GM04504 (cell line): ENCODE results near the gene CNTNAP3B.
"Not testable (repeated sequence)": the region's sequence is repeated elsewhere in the genome, so short reads cannot be mapped to it uniquely, and the experiment has no call there.

Experiments
- DNase-seq: peaks from one replicate; pipeline ENCODE4 v3.0.0-alpha.2; 2012; ENCODE audit warnings: low read depth

The CNTNAP3B gene

DNA sequence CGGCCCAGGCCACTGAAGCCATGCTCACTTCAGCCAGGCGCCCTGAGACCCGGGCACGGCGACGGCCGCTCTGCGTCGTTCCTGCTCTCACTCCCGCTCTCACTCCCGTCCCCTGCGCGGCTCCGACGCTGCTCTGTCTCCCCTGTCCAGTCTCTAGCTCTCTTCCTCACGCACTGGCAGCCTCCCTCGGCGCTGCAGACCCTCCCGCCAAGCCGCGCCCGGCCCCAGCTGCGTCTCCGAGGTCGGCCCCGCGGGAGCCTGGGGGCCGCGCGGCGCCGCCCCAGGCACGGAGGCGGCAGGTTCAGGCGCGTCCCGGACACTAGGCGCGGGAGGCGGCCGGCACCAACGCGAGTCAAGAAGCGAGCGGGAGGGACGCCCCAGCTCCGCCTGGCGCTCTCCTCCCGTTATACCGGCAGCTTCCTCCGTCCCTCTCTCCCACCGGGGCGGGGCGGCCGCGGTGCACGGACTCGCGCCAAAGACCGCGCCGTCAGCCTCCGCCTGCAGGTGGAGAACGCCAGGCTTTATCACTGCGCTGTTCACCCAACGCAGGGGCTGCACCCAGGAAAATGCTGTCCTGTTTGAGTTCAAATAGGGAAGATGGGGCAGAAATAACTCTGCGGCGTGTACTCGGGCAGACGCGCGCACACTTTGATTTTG, at the start of gene CNTNAP3B:
TSS of gene CNTNAP3B (minus strand) at position 354 of the 657 bp plus-strand sequence. CDS start at position 22, 332 bp downstream.
- DNase-seq, result not testable (repeated sequence)

DNA sequence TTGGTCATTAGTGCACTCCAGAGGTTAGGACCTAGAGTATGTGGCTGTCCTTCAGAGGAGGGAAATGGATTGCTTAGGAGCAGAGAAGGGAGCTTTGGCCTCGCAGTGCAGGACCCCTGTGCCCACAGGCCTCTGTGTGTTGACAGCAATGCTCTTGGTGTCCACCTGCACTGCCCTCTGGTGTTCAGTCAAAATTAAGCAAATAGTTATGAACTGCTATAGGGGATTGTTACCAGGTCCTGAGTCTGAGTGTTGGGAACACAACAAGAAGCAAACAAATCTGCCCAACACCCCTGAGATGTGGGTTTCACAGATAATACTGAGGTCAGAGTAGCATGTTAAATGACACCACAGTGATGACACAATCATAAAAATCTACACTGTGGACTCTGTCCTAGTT, 31.1 kb upstream of the CNTNAP3B start:
- DNase-seq, result not testable (repeated sequence)

DNA sequence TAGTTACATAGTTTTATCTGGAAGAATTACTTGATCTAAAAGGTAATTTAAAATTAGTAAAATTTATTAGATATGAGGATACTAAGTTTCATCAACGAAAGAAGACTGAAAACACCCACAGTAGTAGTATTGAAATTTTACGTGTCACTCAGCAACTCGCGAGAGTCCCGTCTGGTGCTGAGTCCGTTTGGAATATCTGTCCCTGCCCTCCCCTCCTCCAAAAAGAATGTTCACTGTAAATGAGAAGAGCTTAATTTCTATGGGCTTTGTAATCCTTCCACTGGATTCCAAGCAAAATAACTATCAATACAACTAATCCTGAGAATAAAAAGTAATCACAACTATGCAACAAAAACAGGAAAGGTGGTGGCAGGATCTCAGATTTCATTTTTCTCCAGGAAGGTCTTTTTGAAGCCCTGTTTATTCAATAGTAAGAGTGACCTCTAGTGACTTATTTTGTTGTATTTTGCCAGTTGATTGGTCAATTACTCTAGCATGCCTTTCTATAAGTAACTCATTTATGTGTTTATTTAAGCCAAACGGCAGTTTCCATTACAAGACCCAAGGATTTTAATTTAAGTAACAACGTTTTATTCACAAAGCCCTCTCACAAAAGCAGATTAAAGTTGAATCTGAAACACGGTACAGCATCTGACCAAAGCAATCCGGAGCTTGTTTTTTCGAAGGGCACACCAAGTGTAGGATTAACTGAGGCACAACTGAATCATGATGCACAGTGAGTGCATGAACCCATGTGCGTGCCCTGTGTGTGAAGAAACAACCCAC, 2.0 kb downstream of the CNTNAP3B start:
- not testable (repeated sequence) for DNase-seq

DNA sequence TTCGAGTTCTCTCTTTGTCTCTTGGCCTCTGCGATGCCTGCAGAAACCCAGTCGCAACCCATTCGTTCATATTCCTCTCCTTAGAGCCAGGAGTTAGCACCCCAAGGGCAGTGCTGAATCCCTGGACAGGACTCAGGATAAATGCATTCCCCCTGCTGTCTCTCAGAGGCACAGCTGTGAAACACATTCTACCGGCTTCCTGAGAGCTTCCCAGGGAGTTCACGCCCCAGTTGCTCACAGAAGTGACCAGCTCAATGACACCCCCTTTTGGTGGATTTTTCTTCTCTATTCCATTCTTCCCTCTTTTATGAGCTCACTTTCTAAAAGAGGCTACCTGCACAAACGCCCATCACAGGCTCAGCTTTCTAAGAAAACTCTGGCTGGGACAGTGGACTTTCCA, 8.2 kb downstream of the CNTNAP3B start:
- DNase-seq, result not testable (repeated sequence)

DNA sequence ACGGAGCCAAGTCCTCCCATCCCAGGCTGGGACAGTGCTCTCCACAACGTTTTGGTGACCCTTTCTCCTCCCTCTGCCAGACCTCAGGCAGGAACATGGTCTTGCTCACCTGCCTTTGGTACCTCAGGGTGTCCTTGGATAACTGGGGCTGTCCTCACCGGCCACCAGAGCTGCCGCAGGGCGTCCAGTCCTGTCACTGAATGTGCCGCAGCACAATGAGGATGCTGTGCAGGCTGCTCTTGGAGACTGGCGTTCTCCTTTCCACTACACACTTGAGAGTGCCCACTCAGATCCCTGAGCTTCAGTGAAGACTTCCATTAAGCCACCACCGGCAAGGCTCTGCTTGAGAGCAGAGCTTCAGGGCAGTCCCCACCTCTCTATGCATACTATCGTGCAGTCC, 33.3 kb downstream of the CNTNAP3B start:
- not testable (repeated sequence) for DNase-seq

DNA sequence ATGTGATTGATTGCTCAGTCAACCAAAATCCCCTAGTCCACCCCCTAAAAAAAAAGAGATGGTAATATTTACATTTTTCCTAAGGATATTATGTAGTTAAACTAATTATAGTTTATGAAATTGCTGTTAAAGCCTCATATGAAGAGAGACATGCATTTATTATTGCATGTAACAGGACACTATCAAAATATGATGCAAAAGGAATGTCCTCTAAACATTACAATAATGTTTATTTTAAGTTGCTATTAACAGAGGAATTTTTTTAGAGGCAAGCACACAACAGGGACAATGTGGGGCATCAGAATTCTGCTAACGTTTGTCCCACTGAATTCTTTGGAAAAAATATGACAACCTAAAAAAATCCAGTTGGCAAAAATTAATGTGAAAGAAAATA, 44.7 kb downstream of the CNTNAP3B start:
- DNase-seq, result not testable (repeated sequence)

DNA sequence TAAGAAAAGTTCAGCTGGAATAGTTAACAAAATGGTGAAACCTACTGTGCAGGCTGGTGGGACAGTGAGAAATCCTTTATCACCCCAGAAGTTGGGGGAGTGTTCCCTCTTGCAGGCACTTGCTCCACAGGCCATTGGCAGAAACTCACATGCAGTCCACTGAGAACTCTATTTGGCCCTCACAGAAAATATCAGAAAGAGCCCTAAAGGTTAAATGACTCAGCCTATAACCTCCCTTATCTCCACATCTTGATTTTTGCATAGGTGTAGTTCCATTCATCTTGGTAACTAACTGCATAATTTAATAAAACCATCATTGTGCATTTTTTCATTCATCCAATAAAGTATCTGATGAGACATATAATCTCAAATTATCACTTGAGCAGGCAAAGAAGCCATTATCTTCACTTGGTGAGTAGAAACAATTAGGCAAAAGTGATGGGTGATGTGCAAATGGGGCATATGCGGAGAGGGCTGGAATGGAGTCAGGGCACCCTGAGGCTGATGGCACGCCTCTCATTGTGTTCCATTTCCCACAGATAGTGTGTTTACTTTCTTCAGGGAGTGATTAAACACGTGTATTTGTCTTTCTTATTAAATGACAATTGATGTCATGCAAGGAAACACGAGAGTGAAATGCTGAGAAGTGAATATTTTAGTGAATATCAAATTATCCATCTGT, 45.2 kb downstream of the CNTNAP3B start:
- DNase-seq, result not testable (repeated sequence)

DNA sequence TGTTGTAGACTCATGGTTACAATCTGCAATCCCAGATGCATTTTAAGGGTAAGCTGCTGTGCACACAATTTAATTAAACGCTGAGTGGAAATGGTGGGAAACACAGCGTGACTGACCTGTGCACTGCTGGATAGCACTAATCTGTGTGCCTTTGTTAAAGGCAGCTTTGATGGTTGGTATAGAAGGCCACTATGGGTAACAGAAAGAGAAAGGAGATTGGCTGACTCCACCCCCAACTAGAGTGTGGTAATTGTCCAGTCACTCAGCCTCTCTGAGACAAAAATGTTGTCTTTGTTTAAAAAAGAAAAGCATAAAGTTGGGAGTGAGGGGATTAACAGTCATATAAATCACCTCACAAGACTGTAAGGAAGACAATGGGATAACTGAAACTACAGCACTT, 48.9 kb downstream of the CNTNAP3B start:
- DNase-seq, result not testable (repeated sequence)

DNA sequence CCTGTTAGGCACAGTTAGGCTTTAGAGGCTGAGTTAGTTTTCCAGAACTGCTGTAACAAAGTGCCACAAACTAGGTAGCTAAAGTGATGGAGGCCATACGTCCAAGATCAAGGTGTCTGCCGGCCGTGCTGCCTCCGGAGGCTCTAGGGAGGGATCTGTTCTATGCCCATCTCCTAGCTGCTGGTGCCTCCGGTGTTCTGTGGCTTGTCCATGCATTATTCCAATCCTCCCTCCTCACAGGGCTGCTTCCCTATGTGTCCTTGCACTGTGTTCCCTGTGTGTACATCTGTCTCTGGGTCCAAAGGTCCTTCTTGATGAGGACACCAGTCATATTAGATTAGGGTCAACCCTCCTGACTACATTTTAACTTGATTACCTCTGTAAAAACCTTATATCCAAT, 54.4 kb downstream of the CNTNAP3B start:
- not testable (repeated sequence) for DNase-seq

DNA sequence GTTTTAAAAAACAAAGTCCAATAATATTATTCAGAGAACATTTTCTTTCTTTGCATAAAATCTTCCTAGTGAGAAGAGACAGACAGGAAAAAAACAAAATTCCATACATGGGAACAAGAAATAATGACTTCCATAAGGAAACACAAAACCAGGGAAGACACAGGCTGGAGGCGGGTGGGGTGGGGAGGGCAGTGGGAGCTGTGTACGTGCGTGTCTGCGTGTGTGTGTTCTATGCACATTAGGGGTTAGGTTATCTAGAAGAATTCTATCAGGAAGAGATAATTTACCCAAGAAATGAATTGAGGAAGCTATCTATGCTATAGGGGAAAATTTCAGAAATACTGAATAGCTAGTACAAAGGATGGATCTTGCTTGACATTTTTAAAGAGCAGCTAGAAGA, 58.2 kb downstream of the CNTNAP3B start:
- not testable (repeated sequence) for DNase-seq

DNA sequence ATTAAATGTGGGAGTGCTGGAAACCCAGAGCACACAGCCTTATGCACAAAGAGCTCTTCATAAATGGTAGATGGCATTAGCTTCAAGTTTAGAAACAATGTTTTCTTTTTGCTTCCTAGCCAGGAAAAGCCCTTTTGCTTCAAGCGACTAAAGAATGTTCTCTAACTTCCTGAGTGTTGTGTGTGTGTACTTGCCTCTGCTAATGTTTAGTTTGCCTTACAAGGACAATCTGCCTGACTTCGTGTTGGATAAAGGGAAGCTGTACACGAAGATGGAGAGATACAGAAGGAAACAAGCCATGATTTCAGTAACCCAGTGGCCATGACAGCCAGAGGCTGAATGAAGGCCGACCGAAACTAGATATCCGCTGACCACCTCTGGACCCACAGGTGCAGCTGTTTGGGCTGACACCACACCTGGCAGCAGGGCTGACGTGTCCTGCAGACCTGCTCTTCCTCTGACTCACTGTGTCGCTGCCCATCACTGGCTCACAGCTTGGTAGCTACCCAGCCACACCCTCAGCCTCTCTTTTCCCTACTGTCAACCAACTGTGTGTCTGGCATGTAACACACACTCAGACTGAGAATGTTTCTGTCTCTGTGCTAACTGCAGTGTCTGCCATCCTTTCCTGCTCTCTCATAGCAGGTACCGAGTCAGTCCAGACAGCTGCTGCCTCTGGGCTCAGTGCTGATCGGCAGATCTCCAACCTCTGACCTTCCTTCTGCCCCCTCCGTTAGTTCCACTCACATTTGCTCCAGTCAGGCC, 59.0 kb downstream of the CNTNAP3B start:
- not testable (repeated sequence) for DNase-seq

DNA sequence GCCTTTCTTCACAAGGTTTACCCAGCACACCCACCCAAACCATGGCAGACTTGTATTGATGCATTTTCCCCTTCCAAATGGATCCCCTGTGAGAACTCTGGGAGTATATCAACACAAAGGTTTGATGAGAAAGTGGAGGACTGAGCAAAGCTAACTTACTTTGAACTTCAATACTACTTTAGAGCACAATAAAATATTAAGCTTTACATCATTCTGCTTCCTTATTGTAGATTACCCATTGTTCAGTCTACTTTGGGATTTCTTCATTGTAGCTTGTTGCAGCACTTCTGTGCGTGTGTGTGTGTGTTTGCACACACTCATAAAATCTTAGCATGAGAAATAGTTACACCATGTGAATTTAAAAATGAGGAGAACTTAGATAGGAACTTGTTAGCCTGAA, 75.4 kb downstream of the CNTNAP3B start:
- DNase-seq, result not testable (repeated sequence)

DNA sequence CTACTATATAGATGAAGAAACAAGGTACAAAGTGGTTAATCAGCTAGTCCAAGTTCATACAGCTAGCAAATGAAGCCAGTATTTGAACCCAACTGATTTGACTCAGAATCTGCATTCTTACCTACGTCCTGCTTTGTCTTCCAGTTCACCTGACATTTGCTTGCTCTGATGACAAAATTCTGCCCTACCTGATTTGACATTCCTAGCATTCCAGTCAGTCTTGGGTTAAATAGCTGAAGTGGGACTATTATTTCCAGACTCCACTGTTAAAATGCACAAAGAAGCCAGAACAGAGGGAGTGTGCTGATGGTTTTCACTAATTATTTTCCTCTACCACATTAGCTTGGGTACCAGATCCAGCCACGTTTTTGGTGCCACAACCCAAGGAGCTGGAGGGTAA, 78.5 kb downstream of the CNTNAP3B start:
- DNase-seq, result not testable (repeated sequence)

DNA sequence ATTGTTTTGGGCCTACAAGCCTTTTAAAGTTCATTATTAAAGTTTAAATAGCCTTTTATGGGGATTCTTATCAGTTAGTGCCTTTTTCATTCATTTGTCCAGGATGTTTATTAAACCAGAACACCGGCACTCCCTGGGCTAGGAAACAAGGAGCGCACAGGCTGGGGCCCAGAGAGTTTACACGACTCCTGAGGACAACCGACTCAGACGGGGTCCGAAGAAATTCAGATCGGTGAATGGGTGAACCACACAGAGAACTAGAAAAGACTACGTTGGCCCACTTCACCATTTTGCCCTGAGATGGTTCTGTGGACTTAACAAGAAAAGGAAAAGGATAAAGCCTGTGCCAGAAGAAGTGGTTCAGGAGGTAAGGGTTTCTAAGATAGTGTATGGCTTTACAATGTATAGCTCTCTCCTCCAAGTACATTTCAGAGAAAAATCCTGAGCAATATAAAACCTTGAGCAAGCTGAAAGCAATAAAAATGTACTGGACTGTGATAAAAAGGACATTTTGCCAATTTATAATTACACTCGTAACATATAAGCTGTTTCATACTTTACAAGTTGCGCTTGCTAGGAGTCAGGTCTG, 84.7 kb downstream of the CNTNAP3B start:
- DNase-seq, result not testable (repeated sequence)

DNA sequence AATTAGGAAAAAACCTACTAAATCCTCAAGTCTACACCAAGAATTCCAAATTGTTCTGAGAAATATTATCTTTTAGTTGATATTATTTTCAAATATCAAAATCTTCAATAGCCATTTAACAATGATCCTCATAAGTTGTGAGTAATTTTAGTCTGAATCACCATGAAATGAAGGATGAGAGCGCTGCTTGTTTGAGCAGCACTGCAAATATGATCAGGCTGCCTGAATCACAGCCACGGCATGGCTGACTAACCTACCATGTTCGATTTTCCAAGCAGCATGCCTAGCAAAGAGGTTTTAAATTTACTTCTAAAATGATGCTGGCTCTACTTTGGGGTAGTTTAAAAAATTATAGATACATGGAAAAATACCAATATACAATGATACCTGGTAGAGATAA, 95.7 kb downstream of the CNTNAP3B start:
- not testable (repeated sequence) for DNase-seq

DNA sequence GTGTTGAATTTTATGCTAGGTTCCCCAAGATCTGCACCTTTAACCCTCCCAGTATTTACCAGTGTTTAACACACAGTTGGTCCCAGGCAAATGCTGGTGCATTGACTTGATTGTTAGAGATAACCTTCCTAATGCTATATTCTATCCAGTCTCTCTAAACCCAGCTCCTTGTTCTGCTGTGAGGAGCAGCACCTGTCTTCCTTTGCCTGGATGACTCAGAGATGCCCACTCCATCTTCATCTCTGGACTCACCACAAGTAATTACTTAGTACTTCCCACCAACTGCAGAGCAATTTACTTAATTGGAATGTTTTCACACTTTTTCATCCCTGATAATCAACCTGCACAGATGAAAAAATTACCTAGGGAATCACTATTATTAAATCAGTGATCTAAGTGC, 108.6 kb downstream of the CNTNAP3B start:
- not testable (repeated sequence) for DNase-seq

DNA sequence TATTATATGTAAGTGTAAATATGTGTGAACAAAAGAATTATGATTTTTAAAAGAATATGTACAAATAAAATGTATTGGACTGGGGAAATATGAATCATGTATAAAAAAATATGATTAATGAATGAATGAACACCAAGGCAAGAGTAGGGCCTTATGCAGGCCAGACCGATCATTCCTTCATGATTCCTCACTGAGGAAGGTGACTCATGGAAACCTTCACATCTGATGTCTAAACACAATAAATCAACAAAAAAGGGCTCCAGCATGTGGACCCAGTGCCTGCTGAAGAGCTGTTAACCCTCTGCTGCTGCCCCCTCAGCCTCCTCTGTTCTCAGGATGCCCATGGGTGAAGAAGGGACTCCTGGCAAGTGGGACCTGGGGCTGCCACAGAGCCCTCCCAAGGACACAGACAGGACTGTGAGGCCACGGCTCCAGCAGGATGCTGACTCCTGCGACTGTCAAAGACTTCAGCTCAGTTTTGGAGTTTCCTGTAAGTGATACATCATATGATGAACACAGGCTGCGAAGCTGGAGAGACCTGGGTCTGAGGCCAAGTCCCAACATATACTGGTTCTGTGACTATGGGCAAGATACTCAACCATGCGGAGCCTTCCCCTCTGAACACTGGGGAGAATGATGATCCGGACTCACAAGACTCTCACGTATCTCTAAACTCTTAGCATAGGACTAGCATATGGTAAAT, 110.9 kb downstream of the CNTNAP3B start:
- not testable (repeated sequence) for DNase-seq

DNA sequence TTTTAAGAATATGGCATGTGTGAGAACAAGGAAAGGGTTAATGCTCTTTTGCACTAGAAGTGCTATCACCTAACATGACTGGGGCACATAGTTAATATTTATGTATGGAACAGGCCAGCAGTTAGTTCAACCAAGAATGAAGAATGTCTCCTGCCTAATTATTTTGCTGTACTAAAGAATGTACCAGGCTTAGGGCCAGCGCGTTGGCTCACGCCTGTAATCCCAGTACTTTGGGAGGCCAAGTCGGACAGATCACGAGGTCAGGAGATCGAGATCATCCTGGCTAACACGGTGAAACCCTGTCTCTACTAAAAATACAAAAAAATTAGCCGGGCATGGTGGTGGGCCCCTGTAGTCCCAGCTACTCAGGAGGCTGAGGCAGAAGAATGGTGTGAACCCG, 114.9 kb downstream of the CNTNAP3B start:
- DNase-seq, result not testable (repeated sequence)

DNA sequence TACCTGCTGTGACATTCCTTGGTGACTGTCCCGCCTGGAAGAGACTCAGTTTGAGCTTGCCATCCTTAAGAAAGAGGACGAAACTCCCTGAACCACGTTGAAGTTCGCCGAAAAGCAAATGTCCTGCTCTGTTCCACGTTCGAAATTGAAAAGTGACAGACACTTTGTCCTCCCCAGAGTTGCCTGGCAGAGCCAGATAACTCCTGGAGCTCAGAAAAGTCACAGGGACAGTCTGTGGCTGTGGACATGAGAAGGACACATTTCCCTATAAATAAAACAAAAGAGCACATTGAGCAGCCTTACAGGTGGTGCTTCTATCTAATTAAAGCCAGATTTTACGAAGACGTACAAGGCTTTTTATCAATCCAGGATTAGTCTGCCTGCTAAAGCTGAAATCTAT, 137.6 kb downstream of the CNTNAP3B start:
- DNase-seq, result not testable (repeated sequence)

DNA sequence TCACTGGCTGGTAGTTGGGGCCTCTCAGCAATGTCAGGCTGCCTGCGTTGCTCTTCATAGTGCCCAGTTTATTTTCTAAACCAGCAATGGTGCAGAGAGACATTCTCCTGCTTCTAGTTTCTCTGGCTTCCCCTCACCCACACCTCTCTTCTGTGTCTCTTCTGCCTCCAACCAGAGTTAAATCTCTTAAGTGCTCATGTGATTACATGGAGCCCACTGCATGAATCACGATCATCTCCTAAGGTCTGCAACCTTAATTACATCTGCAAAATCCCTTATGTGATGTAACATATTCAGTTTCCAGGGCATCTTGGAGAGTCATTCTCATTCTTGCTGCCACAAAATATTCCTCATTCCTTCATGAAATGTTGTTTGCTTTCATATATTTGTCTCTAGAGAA, 149.0 kb downstream of the CNTNAP3B start:
- not testable (repeated sequence) for DNase-seq
